BE2C (cell line): ENCODE data around the gene SOX11.

ENCODE experiments used
- DNase-seq: peaks from one replicate; pipeline ENCODE4 v3.0.0-alpha.2; 2020
- H3K27me3 ChIP-seq: fragments of 250-450 bp; sonication (Bioruptor Pico); 2 replicates; pipeline ENCODE4 v1.5.1; 2020; ENCODE audit warnings: mild to moderate bottlenecking
- H3K36me3 ChIP-seq: fragments of 250-450 bp; sonication (Bioruptor Pico); 2 replicates; pipeline ENCODE4 v1.5.1; 2020; ENCODE audit warnings: mild to moderate bottlenecking
- H3K4me1 ChIP-seq: fragments of 250-450 bp; sonication (Bioruptor Pico); 2 replicates; pipeline ENCODE4 v1.5.1; 2020
- H3K4me3 ChIP-seq: 2 replicates; pipeline ENCODE4 v1.5.1; 2011; ENCODE audit warnings: low read depth, low read length
- H3K9me3 ChIP-seq: fragments of 250-450 bp; sonication (Bioruptor Pico); 2 replicates; pipeline ENCODE4 v1.5.1; 2020
- CTCF ChIP-seq: IDR thresholded peaks from 2 replicates; pipeline ENCODE4 v1.5.1; 2012; ENCODE audit warnings: mild to moderate bottlenecking, low read depth, low read length

Gene SOX11

GRCh38 chr2:5693287-5694201 lies 1.4 kb downstream of the SOX11 start:
- Histone ChIP-seq H3K4me3 (peak overlapping the region; percentile 33), H3K4me1 (no peaks in the 10 kb centered on the region), H3K27me3 (peaks cover 81% of the 10 kb centered on the region), H3K36me3 (no peaks in the 10 kb centered on the region), H3K9me3 (no peaks in the 10 kb centered on the region)
- DNase-seq = no peak
- TF ChIP-seq CTCF = no peak

GRCh38 chr2:5694306-5694705 lies 2.1 kb downstream of the SOX11 start:
- Histone ChIP-seq H3K4me3 (peak overlapping the region; percentile 33), H3K9me3 (no peaks in the 10 kb centered on the region), H3K36me3 (no peaks in the 10 kb centered on the region), H3K27me3 (peaks cover 81% of the 10 kb centered on the region), H3K4me1 (no peaks in the 10 kb centered on the region)
- DNase-seq = no peak
- TF ChIP-seq CTCF = no peak

- no peaks in the 10 kb centered on the region for H3K4me1 ChIP-seq
- H3K36me3 ChIP-seq = no peaks in the 10 kb centered on the region
- TF ChIP-seq CTCF = no peak
- H3K27me3 ChIP-seq = peaks cover 72% of the 10 kb centered on the region
- no peaks in the 10 kb centered on the region for H3K9me3 ChIP-seq
- H3K4me3 ChIP-seq = peak overlapping the region; percentile 45
- no peak for DNase-seq
Measured at GRCh38 chr2:5695654-5696403, 3.6 kb downstream of the SOX11 start.

GRCh38 chr2:5696404-5696944 lies 4.3 kb downstream of the SOX11 start:
- peaks cover 67% of the 10 kb centered on the region for H3K27me3 ChIP-seq
- no peak for DNase-seq
- H3K4me3 ChIP-seq = peak overlapping the region; percentile 45
- H3K9me3 ChIP-seq = no peaks in the 10 kb centered on the region
- no peaks in the 10 kb centered on the region for H3K36me3 ChIP-seq
- no peak for TF ChIP-seq CTCF
- H3K4me1 ChIP-seq = no peaks in the 10 kb centered on the region

- Histone ChIP-seq H3K27me3 (peaks cover 61% of the 10 kb centered on the region), H3K9me3 (no peaks in the 10 kb centered on the region), H3K4me3 (peak overlapping the region; percentile 45), H3K4me1 (no peaks in the 10 kb centered on the region), H3K36me3 (no peaks in the 10 kb centered on the region)
- no peak for TF ChIP-seq CTCF
- DNase-seq = no peak
Measured at GRCh38 chr2:5696945-5697521, 4.8 kb downstream of the SOX11 start.
